Choroid plexus epithelial cell (primary cell): ENCODE data around the gene ZNRD2.

ENCODE experiments used
- DNase-seq: peaks from one replicate; pipeline ENCODE4 v3.0.0-alpha.2; 2010; ENCODE audit warnings: low read depth
- H3K4me3 ChIP-seq: 2 replicates; pipeline ENCODE4 v1.5.1; 2011; ENCODE audit warnings: low read depth, mild to moderate bottlenecking, control low read depth, low read length, moderate library complexity
- CTCF ChIP-seq: conservative IDR thresholded peaks from 2 replicates; pipeline ENCODE4 v1.5.1; 2011; ENCODE audit warnings: low read depth, mild to moderate bottlenecking, control low read depth, inconsistent platforms, low read length, moderate library complexity

ZNRD2 gene

GRCh38 chr11:65613091-65613928 lies 43.0 kb downstream of the ZNRD2 start:
- TF ChIP-seq CTCF, result no peak
- H3K4me3 ChIP-seq, result peak overlapping the region; percentile 85
- DNase-seq, result no peak

- DNase-seq, result peak; percentile 100
- peak within 1 kb of the TSS; percentile 97 for H3K4me3 ChIP-seq
- no peak for TF ChIP-seq CTCF
These were observed 45.1 kb downstream of the ZNRD2 start, which contains the start of gene PCNX3 for GRCh38 chr11:65615229-65615949. TSS of gene PCNX3 (plus strand) at chr11:65615776. CDS start at chr11:65616312, 536 bp downstream.

- peak overlapping the region; percentile 97 for H3K4me3 ChIP-seq
- DNase-seq, result peak; percentile 21
- no peak for TF ChIP-seq CTCF
These were observed 45.8 kb downstream of the ZNRD2 start for GRCh38 chr11:65615950-65616574.

- H3K4me3 ChIP-seq, result peak overlapping the region; percentile 97
- DNase-seq, result peak; percentile 13
- TF ChIP-seq CTCF, result no peak
These were observed 46.3 kb downstream of the ZNRD2 start for GRCh38 chr11:65616575-65617001.

- H3K4me3 ChIP-seq, result no peak overlapping the region
- no peak for TF ChIP-seq CTCF
- DNase-seq, result no peak
These were observed 47.0 kb downstream of the ZNRD2 start for GRCh38 chr11:65617136-65617850.

- TF ChIP-seq CTCF, result no peak
- no peak for DNase-seq
These were observed 47.9 kb downstream of the ZNRD2 start for GRCh38 chr11:65617990-65618751.

More at GRCh38 chr11:65617990-65618751, 47.9 kb downstream of the ZNRD2 start:
- no peak overlapping the region for H3K4me3 ChIP-seq
